Loucy (cell line): ENCODE results near the gene OTOS.

Experiments
- EZH2phosphoT487 ChIP-seq: fragments of 200-600 bp; IDR thresholded peaks from 2 replicates; pipeline ENCODE4 v1.6.1; 2018; ENCODE audit warnings: antibody characterized with exemption, mild to moderate bottlenecking, moderate library complexity, borderline replicate concordance
- TF ChIP-seq, protein P1 (sequence below): fragments of 200-600 bp; sonication (generic); conservative IDR thresholded peaks from 2 replicates; pipeline ENCODE4 v1.5.1; 2014; ENCODE audit warnings: mild to moderate bottlenecking, antibody characterized with exemption, low read length

DNA sequence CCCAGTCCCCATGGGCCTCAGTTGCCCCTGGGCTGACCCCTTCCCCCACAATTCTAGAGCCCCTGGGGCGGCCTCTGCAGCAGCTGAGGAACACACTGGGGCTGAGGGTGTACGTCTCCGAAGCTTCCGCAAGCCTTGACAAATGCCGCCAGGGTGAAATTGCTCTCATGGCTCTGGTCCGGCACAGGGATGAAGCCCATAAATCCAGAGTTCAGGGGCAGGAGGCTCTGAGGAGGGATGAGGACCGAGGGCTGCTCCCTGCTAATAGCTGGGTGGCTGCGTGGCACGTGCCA is 27.1 kb upstream of the OTOS start:
- TF ChIP-seq, protein P1, sequence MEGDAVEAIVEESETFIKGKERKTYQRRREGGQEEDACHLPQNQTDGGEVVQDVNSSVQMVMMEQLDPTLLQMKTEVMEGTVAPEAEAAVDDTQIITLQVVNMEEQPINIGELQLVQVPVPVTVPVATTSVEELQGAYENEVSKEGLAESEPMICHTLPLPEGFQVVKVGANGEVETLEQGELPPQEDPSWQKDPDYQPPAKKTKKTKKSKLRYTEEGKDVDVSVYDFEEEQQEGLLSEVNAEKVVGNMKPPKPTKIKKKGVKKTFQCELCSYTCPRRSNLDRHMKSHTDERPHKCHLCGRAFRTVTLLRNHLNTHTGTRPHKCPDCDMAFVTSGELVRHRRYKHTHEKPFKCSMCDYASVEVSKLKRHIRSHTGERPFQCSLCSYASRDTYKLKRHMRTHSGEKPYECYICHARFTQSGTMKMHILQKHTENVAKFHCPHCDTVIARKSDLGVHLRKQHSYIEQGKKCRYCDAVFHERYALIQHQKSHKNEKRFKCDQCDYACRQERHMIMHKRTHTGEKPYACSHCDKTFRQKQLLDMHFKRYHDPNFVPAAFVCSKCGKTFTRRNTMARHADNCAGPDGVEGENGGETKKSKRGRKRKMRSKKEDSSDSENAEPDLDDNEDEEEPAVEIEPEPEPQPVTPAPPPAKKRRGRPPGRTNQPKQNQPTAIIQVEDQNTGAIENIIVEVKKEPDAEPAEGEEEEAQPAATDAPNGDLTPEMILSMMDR: no peak
- TF ChIP-seq EZH2phosphoT487: no peak
